GM21381 (cell line): ENCODE measurements around the gene TMEM94.

Experiments used
- ATAC-seq: cut with Tn5 transposase; IDR thresholded peaks from one replicate; pipeline ENCODE4 v1.9.1; 2021; ENCODE audit warnings: mild to moderate bottlenecking, moderate library complexity; ENCODE audit not compliant: unreplicated experiment

Gene TMEM94

DNA sequence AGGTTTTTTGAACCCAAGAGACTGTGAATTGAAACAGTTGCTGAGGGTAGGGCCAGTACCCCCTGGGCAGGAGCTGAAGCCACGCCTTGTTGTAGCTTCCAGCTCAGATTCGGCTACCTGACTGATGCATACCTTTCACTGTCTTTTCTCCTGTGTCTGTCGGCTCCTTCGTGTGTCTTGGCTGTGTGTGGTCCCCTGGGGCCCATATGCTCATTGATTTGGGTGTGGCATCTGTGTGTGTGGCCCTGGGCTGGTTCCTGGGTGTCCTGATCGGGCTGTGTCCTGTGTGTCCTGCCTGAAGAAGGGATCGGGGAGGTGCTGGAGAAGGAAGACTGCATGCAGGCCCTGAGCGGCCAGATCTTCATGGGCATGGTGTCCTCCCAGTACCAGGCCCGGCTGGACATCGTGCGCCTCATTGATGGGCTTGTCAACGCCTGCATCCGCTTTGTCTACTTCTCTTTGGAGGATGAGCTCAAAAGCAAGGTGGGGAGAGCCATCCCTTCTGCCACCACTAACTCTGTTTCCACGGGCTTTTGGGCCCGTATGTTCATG, 38.0 kb downstream of the TMEM94 start:
- no peak for ATAC-seq

DNA sequence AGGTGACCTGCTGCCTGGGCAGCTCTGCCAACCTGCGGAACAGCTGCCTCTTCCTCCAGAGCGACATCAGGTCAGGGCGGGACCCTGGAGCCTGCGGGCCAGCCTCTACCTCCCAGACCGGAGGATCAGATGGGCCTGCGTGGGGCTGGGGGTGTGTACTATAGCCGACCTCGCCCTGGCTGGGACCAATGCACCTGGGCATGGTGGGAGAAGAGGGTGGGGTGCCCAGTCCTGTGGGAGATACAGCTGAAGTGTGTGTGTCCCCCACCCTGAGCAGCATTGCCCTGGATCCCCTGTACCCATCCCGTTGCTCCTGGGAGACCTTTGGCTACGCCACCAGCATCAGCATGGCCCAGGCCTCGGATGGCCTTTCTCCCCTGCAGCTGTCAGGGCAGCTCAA, 39.6 kb downstream of the TMEM94 start:
- no peak for ATAC-seq

DNA sequence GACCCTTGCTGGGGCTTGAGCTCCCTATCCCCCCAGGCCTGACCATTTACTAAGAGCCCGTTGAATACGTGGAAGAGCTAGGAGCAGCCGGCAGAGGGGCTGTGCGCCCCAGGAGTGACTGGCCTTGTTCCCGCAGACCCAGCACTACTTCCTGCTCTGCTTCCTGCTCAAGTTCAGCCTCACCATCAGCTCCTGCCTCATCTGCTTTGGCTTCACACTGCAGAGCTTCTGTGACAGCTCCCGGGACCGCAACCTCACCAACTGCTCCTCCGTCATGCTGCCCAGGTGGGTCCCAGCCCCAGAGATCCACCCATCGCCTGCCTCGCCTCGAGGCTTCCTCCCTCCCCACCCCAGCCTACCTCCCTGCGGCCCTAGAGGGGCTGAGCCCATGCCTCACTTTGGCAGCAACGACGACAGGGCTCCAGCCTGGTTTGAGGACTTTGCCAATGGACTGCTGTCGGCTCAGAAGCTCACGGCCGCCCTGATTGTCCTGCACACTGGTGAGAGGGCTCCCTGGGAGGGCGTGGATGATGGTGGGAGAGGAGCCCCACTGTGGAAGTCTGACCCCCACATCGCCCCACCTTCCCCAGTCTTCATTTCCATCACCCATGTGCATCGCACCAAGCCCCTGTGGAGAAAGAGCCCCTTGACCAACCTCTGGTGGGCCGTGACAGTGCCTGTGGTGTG, 41.7 kb downstream of the TMEM94 start:
- ATAC-seq, result no peak

DNA sequence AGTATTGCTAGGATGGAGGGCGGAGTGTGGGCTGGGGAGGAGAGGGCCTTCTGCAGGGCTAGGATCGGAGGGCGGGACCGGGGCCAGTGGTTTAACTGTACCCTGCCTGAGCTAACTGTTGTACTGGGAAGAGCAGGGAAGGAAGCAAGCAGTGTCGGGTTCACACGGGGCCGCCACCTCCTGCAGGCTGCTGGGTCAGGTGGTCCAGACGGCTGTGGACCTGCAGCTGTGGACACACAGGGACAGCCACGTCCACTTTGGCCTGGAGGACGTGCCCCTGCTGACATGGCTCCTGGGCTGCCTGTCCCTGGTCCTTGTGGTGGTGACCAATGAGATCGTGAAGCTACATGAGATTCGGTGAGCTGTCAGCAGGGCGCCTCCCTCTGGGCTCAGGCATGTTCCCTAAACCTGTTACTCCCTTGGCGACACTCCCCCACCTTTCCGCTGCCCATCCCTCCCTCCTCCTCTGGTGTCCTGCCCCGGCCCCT, 42.3 kb downstream of the TMEM94 start:
- ATAC-seq, result no peak

DNA sequence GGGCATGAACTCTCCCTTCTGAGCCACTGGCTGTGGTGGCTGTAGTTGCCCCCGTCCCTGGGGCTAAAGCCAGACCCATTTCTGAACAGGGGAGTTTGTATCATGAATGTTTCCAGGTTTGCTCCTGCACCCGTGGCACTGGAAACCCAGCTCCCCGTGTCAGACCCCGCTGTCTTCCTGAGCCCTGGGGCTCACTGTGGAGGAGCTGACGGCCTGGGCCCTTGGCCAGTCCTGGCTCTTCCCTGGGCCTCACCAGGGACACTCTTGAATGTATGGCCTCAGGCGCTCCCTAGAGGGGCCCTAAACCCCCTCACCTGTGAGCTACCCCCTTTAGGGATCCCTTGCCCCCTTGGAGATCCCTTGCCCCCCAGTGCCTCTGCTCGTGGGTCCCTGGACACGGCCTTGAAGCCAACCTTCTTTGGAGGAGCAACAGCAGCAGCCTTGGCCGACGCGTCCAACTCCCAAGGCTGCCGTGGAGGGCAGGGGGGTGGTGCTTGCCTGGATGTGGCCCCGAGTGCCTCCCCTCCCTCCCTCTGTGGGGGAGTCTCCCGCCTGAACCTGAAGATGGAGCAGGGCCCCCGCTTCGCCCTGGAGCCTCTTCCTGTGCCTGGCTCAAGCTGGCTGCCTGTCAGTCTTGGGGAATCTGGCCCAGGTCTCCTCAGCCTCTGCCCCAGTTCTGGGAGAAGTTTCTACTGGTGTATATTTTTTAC, 43.0 kb downstream of the TMEM94 start:
- ATAC-seq, result no peak

DNA sequence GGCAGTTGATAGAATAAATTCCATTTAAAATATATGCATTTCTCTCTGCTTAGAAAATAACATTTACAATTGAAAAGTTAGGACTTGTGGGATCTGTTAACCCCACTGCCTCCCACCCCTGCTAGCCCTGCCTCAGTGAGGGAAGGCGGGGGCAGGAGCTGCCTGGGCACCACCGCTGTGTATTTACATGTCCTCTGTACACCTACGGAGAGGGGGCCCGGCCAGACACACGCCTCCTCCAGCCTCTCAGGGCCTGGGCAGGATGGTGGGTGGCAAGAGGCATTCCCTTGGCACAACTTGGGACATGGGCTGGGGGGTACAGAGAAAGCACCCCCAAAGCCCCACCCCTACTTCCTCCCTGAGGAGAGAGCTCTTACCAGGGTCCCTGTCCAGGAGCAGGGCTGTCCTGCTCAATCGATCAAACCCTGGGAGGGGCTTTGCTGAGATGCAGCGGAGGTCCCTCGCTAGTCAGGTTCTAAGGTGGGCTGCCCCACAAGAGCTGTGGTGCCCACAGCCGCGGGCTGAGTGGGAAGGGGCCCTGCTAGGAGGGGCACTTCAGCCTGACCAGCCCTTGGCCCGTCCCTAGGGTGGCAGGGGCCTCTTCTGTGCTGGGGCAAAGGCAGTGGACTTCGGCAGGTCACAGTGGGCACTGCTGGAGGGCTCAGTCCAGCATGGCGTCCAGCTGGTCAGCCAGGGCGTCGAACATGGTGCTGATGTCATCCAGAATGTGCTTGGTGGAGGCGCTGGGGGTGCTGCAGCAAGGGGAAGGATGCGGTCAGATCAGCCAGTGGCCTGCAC, 44.2 kb downstream of the TMEM94 start:
- ATAC-seq, result no peak

DNA sequence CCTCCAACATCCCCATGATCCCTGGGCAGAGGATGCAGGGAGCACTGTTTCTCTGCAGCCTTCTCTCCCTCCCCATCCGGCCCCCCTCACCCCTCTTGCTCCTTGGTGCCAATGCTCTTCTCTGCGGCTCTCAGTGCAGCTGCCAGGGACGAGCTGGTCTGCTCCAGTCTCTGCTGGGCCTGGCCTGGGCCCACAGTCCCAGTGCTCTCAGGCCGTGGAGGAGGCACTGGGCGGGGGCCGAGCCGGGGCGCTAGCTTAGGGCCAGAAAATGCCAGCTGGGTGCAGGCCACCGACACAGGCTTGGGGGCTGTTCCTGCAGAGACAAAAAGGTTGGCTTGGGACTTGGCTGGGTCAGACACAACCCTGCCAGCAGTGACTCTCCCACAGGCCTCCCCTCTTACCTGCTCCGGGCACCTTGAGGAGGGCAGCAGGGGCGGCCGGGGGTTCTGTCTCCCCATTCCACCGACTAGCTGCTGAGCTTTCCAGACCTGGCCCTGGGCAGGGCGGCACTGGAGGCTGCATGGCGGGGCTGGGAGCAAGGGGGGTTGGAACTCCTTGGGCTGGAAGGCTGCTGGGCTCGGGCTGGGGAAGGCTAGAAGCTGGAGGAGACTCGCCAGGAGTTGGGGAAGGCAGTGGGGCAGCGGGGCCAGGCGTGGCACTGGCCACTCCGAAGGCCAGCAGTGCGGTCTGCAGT, 45.1 kb downstream of the TMEM94 start:
- no peak for ATAC-seq

DNA sequence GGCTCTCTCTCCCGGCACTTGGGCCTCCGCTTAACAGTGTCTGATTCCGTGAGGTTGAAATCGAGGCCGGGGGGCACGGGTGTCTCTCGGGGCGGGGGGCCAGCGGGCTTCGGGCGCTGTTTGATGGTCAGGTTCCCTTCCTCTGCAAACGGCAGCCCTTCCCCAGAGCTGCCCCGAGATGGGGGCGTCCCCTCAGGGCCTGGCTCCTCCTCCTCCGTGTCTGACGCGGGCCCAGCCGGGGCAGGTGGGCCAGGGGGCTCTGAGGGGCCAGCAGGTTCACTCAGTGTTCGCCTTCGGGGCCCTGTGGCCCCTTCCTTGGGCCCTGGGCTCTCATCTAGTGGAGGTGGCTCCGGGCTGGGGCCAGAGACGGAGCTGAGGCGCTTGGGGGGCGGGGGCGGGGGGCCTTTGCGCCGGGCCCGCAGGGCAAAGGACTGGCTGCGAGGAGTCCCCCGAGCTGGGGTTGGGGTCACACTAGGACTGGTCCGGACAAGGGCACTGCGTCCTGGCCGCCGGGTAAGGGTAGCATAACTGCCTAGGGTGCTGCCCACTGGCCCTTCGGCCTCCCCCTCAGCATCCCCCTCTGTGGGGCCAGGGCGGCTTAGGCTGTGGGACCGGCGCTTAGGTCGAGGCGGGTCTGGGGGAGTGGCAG, 45.8 kb downstream of the TMEM94 start:
- ATAC-seq, result no peak

DNA sequence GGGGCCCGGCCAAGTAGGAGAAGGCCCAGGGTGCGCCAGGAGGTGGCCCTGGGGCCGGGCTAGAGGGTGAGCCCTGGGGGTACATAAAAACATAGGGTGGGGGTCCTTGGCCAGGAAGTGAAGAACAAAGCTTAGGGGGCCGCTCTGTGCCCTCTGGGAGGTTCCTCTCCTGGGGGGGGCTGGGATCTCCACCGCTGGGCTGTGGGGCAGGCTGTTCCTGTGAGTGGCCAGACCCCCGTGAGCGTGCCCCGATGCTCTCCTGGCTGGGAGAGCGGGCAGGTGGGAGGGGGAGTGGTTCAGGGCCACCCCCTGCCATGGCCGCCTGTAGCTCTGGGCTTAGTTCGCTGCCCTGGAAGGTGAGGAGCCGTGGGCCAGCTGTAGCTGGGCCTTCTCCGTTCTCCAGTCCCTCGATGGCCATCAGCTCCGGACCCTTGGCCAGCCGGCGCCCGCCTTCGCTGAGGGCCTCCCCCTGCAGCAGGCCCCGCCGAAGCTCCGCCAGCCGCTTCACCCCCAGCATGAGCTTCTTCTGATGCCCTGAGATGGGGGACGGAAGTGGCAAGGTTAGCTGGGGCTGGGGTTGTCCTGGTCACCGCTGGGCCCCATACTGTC, 46.4 kb downstream of the TMEM94 start:
- no peak for ATAC-seq

DNA sequence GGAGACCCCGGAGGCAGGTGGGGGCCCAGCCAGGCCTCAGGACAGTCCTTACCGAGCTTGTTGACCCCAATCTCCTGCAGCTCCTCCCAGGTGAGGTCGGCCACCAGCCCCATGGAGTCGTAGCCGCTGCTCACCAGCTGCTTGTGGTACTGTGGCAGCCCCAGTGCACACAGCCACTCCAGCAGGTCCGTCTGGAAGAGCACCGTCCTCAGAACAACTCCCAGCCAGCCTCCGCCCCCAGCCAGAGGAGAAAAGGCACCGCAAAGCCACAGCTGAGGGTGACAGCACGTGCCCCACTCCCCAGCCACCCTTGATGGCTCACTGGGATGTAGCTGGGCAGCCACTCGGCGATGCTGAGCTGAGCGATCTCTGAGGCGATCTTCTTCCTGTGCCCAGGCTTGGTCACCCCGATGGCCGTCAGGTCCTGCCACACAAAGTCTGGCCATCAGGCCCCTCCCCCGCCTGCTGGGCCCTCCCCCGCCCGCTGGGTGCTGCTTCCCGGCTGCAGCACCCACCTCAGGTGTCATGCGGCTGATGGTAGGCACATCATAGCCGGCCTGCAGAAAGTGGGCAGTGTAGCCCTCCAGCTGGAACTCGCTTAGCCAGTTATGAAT, 47.0 kb downstream of the TMEM94 start:
- no peak for ATAC-seq

DNA sequence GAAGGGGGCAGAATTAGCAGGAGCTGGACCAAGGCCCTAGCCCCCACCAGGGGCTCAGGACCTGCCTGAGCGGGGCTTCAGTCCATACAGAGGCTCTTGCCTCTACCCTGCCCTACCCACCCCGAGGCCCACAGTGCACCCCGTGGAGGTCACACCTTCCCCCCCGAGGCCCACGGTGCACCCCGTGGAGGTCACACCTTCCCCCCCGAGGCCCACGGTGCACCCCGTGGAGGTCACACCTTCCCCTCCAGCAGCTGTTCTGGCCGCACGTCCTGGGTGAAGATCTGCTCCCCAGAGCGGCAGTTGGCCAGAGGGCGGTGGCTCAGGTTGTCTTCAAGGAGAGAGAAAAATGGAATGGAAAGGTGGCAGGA, 47.5 kb downstream of the TMEM94 start:
- ATAC-seq, result no peak

DNA sequence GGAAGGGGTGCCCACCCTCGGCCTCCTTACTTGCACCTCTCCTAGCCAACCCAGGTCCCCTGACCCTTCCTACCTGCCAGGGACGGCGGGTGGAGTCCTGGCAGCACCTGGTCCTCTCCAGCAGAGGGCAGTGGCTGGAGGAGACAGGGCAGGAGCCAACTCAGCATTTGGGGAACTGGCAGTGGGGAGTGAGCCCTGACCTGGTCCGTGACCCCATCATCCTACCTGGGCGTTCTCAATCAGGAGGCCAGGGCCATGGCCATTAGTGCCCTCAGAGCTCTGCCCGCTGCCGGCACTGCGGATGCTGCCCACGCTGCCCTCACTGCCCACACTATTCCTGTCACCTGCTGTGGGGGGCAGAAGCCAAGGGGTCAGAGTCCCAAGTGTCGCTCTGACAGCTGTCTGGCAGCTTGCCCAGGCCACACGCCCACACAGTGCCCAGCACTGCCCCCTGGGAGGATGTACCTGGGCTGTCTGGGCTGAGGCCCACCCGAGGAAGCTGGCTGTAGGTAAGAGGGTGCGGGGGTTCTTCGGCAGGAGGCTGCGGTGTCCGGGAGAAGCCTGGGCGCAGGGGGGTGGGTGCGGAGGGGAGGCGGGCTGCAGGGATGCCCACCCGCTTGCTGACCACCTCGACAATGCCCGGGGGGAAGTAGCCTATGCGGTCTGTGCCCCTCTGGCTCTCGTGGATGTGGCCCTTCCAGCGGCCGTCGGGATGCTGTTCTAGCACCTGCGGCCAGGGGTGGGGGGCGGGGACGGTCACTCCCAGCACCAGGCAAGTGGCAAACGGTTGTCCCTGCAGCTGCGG, 48.1 kb downstream of the TMEM94 start:
- ATAC-seq, result no peak

DNA sequence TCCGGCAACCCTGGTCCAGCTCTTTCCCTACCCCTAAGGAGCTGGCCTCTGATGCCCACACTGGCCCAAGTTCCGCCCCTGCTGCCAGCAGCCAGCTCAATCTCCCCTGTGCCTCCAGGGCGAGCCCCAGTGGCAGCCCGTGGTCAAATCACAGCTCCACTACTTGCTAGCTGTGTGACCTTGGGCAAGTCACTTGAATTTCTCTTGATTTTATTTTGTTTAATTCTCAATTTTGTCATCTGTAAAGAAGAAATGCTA, 48.6 kb downstream of the TMEM94 start:
- ATAC-seq, result no peak

DNA sequence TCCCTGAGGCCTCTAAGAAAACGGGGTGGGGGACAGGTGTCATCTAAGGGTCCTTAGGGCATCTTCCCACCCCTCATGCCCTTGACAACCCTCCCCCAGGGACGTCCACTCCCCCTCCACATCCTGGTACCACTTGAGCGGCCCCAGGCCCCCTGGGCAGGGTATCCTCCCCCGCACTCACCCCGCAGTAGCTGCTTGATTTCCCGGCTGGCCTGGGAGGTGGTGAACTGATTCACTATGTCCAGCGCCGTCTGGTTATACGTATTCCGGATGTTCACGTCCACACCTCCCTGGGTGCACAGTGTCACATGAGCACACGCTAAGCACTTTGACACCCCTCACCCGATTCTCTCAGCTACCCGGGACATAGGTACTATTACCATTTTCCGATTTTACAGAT, 49.2 kb downstream of the TMEM94 start:
- ATAC-seq, result no peak

DNA sequence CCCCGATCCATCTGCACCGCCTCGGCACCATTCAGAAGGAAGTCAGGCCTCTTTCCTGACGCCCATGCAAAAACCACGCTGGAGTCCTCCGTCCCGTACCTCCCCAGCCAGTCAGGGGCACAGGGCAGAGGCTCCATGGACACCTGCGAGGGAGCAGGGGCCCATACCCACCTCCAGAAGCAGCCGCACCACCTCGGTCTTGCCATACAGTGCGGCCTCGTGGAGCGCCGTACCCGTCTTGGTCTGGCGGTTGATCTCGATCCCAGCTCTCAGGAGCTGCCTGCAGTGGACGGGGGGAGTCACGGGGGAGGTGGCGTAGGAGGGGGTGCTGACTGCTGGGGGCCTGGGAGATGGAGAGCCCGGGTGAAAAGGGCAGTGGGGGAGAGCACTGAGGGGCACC, 49.7 kb downstream of the TMEM94 start:
- no peak for ATAC-seq

DNA sequence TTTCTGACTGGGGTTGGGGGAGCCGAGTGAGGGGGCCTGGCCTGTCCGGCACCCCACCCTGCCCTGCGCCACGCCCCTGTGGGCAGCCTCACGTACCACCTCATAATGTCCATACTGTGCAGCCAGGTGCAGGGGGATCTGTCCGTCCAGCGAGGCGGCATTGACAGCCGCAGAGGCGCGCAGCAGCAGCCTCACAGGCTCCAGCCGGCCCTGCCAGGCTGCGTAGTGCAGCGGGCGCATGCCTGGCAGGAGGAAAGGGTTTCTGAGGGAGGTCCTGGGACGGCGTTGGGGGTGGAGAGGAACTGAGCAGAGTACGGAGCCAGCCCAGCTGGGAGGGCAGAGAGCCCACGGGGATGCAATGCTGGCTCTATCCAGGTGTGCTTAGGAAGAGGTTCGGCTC, 50.5 kb downstream of the TMEM94 start:
- ATAC-seq, result no peak

DNA sequence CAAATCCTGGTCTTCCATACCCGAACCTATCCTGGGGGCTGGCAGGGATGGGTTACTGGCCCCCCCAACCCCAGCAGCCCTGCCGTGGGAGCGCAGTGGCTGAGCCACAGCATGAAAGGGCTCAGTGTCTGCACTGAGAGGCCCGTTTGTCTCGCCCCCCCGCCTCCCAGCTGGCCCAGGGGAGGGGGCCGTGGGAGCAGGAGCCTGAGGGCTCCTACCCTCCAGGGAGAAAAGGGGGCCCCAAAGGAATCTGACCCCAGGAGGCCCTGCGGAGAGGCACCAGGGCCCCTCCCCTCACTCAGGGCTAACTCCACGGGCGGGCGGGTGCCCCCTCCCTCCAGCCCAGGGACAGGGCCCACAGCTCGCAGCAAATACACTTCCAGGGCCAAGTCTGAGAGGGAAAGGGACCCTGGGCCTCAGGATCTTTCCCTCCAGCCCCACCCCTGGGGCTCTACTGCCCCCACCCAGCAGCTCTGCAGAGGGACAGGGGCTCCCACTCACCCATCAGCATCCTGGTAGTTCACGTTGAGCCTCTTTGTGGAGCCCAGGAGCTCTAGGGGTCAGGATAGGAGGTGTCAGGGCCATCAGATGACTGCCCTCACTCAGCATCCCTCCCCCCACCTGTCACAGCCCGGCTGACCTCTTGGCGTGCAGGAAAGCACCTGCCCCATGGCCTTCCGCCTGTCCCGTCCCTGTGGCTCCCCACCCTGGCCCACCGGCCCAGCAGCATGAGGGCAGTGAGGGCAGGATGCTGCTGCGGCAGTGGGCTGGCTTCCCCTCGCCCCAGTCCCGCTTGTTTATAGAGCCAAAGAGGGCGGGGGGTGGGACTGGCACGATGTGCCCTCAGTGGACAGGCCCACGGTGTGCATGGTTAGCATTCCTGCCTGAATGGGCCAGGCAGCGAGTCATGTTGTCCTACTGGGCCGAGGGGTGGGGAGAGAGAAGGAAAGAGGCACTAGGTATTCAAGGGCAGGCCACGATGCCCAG, 51.6 kb downstream of the TMEM94 start:
- ATAC-seq, result no peak

DNA sequence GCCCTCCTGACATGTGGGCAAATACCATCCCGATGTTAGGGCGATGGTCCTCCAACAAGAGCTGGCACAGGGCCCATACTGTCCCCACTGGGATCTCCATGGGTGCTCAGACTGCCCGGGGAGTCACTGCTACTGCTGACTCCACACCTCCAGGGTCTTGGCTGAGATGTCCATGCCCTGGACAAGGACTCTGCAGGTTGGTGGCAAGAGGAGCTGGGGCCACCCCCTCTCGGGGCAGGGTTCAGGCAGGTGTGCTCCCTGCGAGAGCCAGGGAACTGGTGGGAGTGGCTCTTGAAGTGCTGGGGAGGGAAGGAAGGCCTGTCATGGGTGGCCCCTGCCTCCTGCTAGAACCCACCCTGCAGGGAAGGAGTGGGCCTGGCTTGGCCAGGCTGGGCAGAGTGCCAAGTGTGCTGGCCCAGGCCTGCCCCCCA, 52.5 kb downstream of the TMEM94 start:
- no peak for ATAC-seq
